Karpas-422 (cell line): ENCODE results near the gene MRPS15. TPM values are rescaled to one million over a fixed set of nuclear protein-coding genes. Genes with fewer than 3 reads are reported as not detected.
"Not testable (repeated sequence)": the region's sequence is repeated elsewhere in the genome, so short reads cannot be mapped to it uniquely, and the experiment has no call there.

ENCODE experiments used
- DNase-seq: peaks from one replicate; pipeline ENCODE4 v3.0.0-alpha.2; 2015
- H2AFZ ChIP-seq: fragments of 200-600 bp; sonication (generic); 2 replicates; pipeline ENCODE4 v1.6.1; 2014; ENCODE audit warnings: antibody characterized with exemption, low read length, mixed read lengths
- H3K27ac ChIP-seq: fragments of 200-600 bp; sonication (generic); 2 replicates; pipeline ENCODE4 v1.5.1; 2014; ENCODE audit warnings: mild to moderate bottlenecking, low read length, moderate library complexity
- H3K27me3 ChIP-seq: fragments of 200-600 bp; sonication (generic); 2 replicates; pipeline ENCODE4 v1.6.1; 2014; ENCODE audit warnings: low read length, mixed read lengths
- H3K36me3 ChIP-seq: fragments of 200-600 bp; sonication (generic); 2 replicates; pipeline ENCODE4 v1.6.1; 2014; ENCODE audit warnings: low read length, mixed read lengths; ENCODE audit not compliant: insufficient read depth
- H3K4me1 ChIP-seq: fragments of 200-600 bp; sonication (generic); 2 replicates; pipeline ENCODE4 v1.6.1; 2014; ENCODE audit warnings: mild to moderate bottlenecking, low read length, mixed read lengths
- H3K4me2 ChIP-seq: fragments of 200-600 bp; sonication (generic); 2 replicates; pipeline ENCODE4 v1.6.1; 2014; ENCODE audit warnings: low read length, low read depth, mild to moderate bottlenecking; ENCODE audit not compliant: poor library complexity, severe bottlenecking
- H3K4me3 ChIP-seq: fragments of 200-600 bp; sonication (generic); 2 replicates; pipeline ENCODE4 v1.5.1; 2014; ENCODE audit warnings: mild to moderate bottlenecking, antibody characterized with exemption, low read length, mixed read lengths
- H3K79me2 ChIP-seq: fragments of 200-600 bp; sonication (generic); 2 replicates; pipeline ENCODE4 v1.6.1; 2014; ENCODE audit warnings: mild to moderate bottlenecking, low read length, mixed read lengths
- H3K9ac ChIP-seq: fragments of 200-600 bp; sonication (generic); 2 replicates; pipeline ENCODE4 v1.6.0; 2014; ENCODE audit warnings: low read length
- H3K9me2 ChIP-seq: fragments of 200-600 bp; sonication (generic), shearing (Covaris generic); replicated peaks from 2 replicates; pipeline ENCODE4 v1.6.0; 2014; ENCODE audit warnings: mild to moderate bottlenecking, low read length, moderate library complexity; ENCODE audit not compliant: insufficient read depth
- H3K9me3 ChIP-seq: fragments of 300-700, 200-600 bp; sonication (generic); 2 replicates; pipeline ENCODE4 v1.6.1; 2014; ENCODE audit warnings: low read length, mixed read lengths
- H4K20me1 ChIP-seq: fragments of 200-600 bp; sonication (generic); 2 replicates; pipeline ENCODE4 v1.6.1; 2014; ENCODE audit warnings: mild to moderate bottlenecking, antibody characterized with exemption, low read length, low read depth; ENCODE audit not compliant: insufficient read depth
- total RNA-seq: library from RNA; depleted of rRNA; stranded (reverse); fragments of >200 nt; shearing (Covaris generic); gene quantifications from 2 replicates; pipeline ENCODE4 v1.2.3, GENCODE V29; 2014; ENCODE audit warnings: low replicate concordance; rRNA removed

MRPS15 gene
- total RNA-seq: 86.7 and 108 TPM in 2 replicates

- Histone ChIP-seq H2AFZ (peak within 1 kb of the TSS; percentile 88; the same call in 1 of the 2 replicates), H3K4me2 (peak within 1 kb of the TSS; percentile 99)
These were observed at the start of gene MRPS15 for GRCh38 chr1:36463803-36464604. TSS of gene MRPS15 (minus strand) at chr1:36464384. CDS start at chr1:36464275, 109 bp downstream.

GRCh38 chr1:36512842-36513241 lies 48.7 kb upstream of the MRPS15 start:
- DNase-seq: no peak
- no peak overlapping the region for H3K9ac ChIP-seq
- H3K4me2 ChIP-seq: no peak overlapping the region
- H3K9me2 ChIP-seq: no peaks in the 10 kb centered on the region
- no peaks in the 10 kb centered on the region for H3K4me1 ChIP-seq
- H3K27ac ChIP-seq: no peak overlapping the region
- H2AFZ ChIP-seq: no peak overlapping the region
- no peaks in the 10 kb centered on the region for H3K9me3 ChIP-seq
- H3K36me3 ChIP-seq: no peaks in the 10 kb centered on the region
- no peak overlapping the region for H3K4me3 ChIP-seq
- H3K79me2 ChIP-seq: no peaks in the 10 kb centered on the region
- no peaks in the 10 kb centered on the region for H3K27me3 ChIP-seq
- no peaks in the 10 kb centered on the region for H4K20me1 ChIP-seq

More at GRCh38 chr1:36463803-36464604, at the start of gene MRPS15:
- peak within 1 kb of the TSS; percentile 91 for H3K9ac ChIP-seq
- peak within 1 kb of the TSS; percentile 77 for H3K27ac ChIP-seq
- H3K9me3 ChIP-seq: no peaks in the 10 kb centered on the region
- H4K20me1 ChIP-seq: no peaks in the 10 kb centered on the region
- DNase-seq: peak; percentile 98
- H3K4me1 ChIP-seq: peaks cover 25% of the 10 kb centered on the region
- H3K79me2 ChIP-seq: peaks cover 27% of the 10 kb centered on the region
- peaks cover 18% of the 10 kb centered on the region; the same call in 1 of the 2 replicates for H3K36me3 ChIP-seq
- no peaks in the 10 kb centered on the region for H3K9me2 ChIP-seq
- peak within 1 kb of the TSS; percentile 98 for H3K4me3 ChIP-seq
- no peaks in the 10 kb centered on the region for H3K27me3 ChIP-seq

- Histone ChIP-seq H3K36me3 (no peaks in the 10 kb centered on the region), H3K27me3 (no peaks in the 10 kb centered on the region), H3K4me1 (no peaks in the 10 kb centered on the region), H3K9me2 (no peaks in the 10 kb centered on the region), H3K9me3 (no peaks in the 10 kb centered on the region), H3K79me2 (no peaks in the 10 kb centered on the region), H3K4me2 (no peak overlapping the region), H3K9ac (no peak overlapping the region), H2AFZ (no peak overlapping the region), H4K20me1 (no peaks in the 10 kb centered on the region), H3K27ac (no peak overlapping the region), H3K4me3 (no peak overlapping the region)
- no peak for DNase-seq
These were observed 47.9 kb upstream of the MRPS15 start for GRCh38 chr1:36511804-36512798.

GRCh38 chr1:36511220-36511619 lies 47.0 kb upstream of the MRPS15 start:
- not testable (repeated sequence) for H4K20me1 ChIP-seq, H3K27me3 ChIP-seq, DNase-seq, H3K4me3 ChIP-seq, H3K36me3 ChIP-seq, H3K9ac ChIP-seq, H3K9me3 ChIP-seq, H3K9me2 ChIP-seq, H2AFZ ChIP-seq, H3K79me2 ChIP-seq, H3K4me1 ChIP-seq, H3K27ac ChIP-seq, H3K4me2 ChIP-seq

- Histone ChIP-seq H3K4me2 (no peak overlapping the region), H3K9me3 (no peaks in the 10 kb centered on the region), H3K9ac (no peak overlapping the region), H3K4me1 (no peaks in the 10 kb centered on the region), H2AFZ (no peak overlapping the region), H3K27ac (no peak overlapping the region), H3K79me2 (no peaks in the 10 kb centered on the region), H3K4me3 (no peak overlapping the region), H3K9me2 (no peaks in the 10 kb centered on the region), H3K36me3 (no peaks in the 10 kb centered on the region), H4K20me1 (no peaks in the 10 kb centered on the region), H3K27me3 (no peaks in the 10 kb centered on the region)
- DNase-seq: no peak
These were observed 46.2 kb upstream of the MRPS15 start for GRCh38 chr1:36510418-36510817.

GRCh38 chr1:36508257-36508656 lies 44.1 kb upstream of the MRPS15 start:
- H3K27ac ChIP-seq: no peak overlapping the region
- H3K4me1 ChIP-seq: no peaks in the 10 kb centered on the region
- DNase-seq: no peak
- H3K9me2 ChIP-seq: no peaks in the 10 kb centered on the region
- no peaks in the 10 kb centered on the region for H4K20me1 ChIP-seq
- H3K36me3 ChIP-seq: no peaks in the 10 kb centered on the region
- H3K4me2 ChIP-seq: no peak overlapping the region
- H3K9ac ChIP-seq: no peak overlapping the region
- H3K4me3 ChIP-seq: no peak overlapping the region
- H3K27me3 ChIP-seq: no peaks in the 10 kb centered on the region
- no peak overlapping the region for H2AFZ ChIP-seq
- H3K9me3 ChIP-seq: no peaks in the 10 kb centered on the region
- H3K79me2 ChIP-seq: no peaks in the 10 kb centered on the region

GRCh38 chr1:36506276-36506920 lies 42.2 kb upstream of the MRPS15 start:
- H2AFZ ChIP-seq: no peak overlapping the region
- no peak overlapping the region for H3K4me3 ChIP-seq
- H3K27ac ChIP-seq: no peak overlapping the region
- no peaks in the 10 kb centered on the region for H3K79me2 ChIP-seq
- no peaks in the 10 kb centered on the region for H3K9me2 ChIP-seq
- no peak for DNase-seq
- H3K4me2 ChIP-seq: no peak overlapping the region
- H3K36me3 ChIP-seq: no peaks in the 10 kb centered on the region
- no peaks in the 10 kb centered on the region for H4K20me1 ChIP-seq
- no peaks in the 10 kb centered on the region for H3K4me1 ChIP-seq
- H3K9ac ChIP-seq: no peak overlapping the region
- no peaks in the 10 kb centered on the region for H3K27me3 ChIP-seq
- H3K9me3 ChIP-seq: no peaks in the 10 kb centered on the region
